OCI-LY7 (cell line): ENCODE measurements around the gene ZNF644. TPM values are rescaled to one million over a fixed set of nuclear protein-coding genes. Genes with fewer than 3 reads are reported as not detected.

Source experiments
- BruUV-seq: library from RNA; stranded (reverse); fragments of 400-500 nt; replicated peaks from 2 replicates; lab custom pipeline; 2021; lab: Mats Ljungman, UMichigan
- CTCF ChIA-PET: fragments of 300-600 bp; sonication (Branson Sonifier 250); formaldehyde crosslinking; loops from one replicate; lab custom pipeline; 2022; ENCODE audit warnings: antibody characterized with exemption; ENCODE audit not compliant: unreplicated experiment; lab: Charles Lee
- POLR2A ChIA-PET: fragments of 300-600 bp; sonication (Branson Sonifier 250); formaldehyde crosslinking; loops from one replicate; lab custom pipeline; 2022; ENCODE audit warnings: antibody characterized with exemption; lab: Charles Lee
- DNase-seq: peaks from one replicate; pipeline ENCODE4 v3.0.0-alpha.2; 2015; ENCODE audit warnings: low spot score
- H2AFZ ChIP-seq: fragments of 200-600 bp; sonication (generic), shearing (Covaris generic); 2 replicates; pipeline ENCODE4 v1.6.1; 2014; ENCODE audit warnings: mild to moderate bottlenecking, antibody characterized with exemption, low read length, moderate library complexity
- H3K27ac ChIP-seq: fragments of 200-600 bp; sonication (generic); 2 replicates; pipeline ENCODE4 v1.5.1; 2014; ENCODE audit warnings: mixed run types, low read depth, mild to moderate bottlenecking, moderate library complexity, low read length, inconsistent platforms; ENCODE audit not compliant: poor library complexity, severe bottlenecking
- H3K36me3 ChIP-seq: fragments of 200-600 bp; sonication (generic); 2 replicates; pipeline ENCODE4 v1.6.1; 2014; ENCODE audit warnings: mild to moderate bottlenecking, antibody characterized with exemption, low read length, moderate library complexity, mixed read lengths; ENCODE audit not compliant: insufficient read depth
- H3K4me1 ChIP-seq: fragments of 200-600 bp; sonication (generic); 2 replicates; pipeline ENCODE4 v1.5.1; 2014; ENCODE audit warnings: mild to moderate bottlenecking, low read length; ENCODE audit not compliant: insufficient read depth, poor library complexity, severe bottlenecking
- H3K4me2 ChIP-seq: fragments of 200-600 bp; sonication (generic); 2 replicates; pipeline ENCODE4 v1.6.1; 2014; ENCODE audit warnings: mild to moderate bottlenecking, low read length
- H3K4me3 ChIP-seq: fragments of 200-600 bp; sonication (generic); 2 replicates; pipeline ENCODE4 v1.5.1; 2014; ENCODE audit warnings: mild to moderate bottlenecking, low read depth, low read length; ENCODE audit not compliant: poor library complexity, severe bottlenecking
- H3K79me2 ChIP-seq: fragments of 200-600 bp; sonication (generic); 2 replicates; pipeline ENCODE4 v1.6.1; 2016; ENCODE audit warnings: low read depth, mild to moderate bottlenecking, low read length, moderate library complexity, mixed read lengths; ENCODE audit not compliant: insufficient read depth
- H3K9me2 ChIP-seq: fragments of 200-600 bp; sonication (generic); 2 replicates; pipeline ENCODE4 v1.6.1; 2016; ENCODE audit warnings: mild to moderate bottlenecking, low read length, mixed read lengths; ENCODE audit not compliant: insufficient read depth
- H3K9me3 ChIP-seq: fragments of 200-600 bp; sonication (generic); 2 replicates; pipeline ENCODE4 v1.6.1; 2014; ENCODE audit warnings: mild to moderate bottlenecking, mixed run types, low read length, mixed read lengths
- H4K20me1 ChIP-seq: fragments of 200-600 bp; sonication (generic); 2 replicates; pipeline ENCODE4 v1.6.1; 2014; ENCODE audit warnings: mild to moderate bottlenecking, antibody characterized with exemption, low read length, moderate library complexity, mixed read lengths; ENCODE audit not compliant: insufficient read depth
- EZH2phosphoT487 ChIP-seq: fragments of 200-600 bp; sonication (generic); IDR thresholded peaks from 2 replicates; pipeline ENCODE4 v1.6.1; 2018; ENCODE audit warnings: low read depth, borderline replicate concordance, mild to moderate bottlenecking, mixed run types, antibody characterized with exemption, low read length, moderate library complexity, mixed read lengths
- intact Hi-C: fragments of 100-400 bp; cut with micrococcal nuclease; formaldehyde crosslinking; loops from one replicate; pipeline ENCODE4 v1.10.0; 2022; ENCODE audit not compliant: unreplicated experiment
- total RNA-seq, 2 experiments: library from RNA; depleted of rRNA in 1 of 2; stranded (reverse); fragments of >200 nt in 1 of 2; shearing (Covaris generic) in 1 of 2; gene quantifications; 2 replicates each; pipeline ENCODE4 v1.2.3, GENCODE V29; 2014 to 2022
- TF ChIP-seq, protein P1 (sequence below): fragments of 200-600 bp; sonication (generic); conservative IDR thresholded peaks from 2 replicates; pipeline ENCODE4 v1.5.1; 2014; ENCODE audit warnings: mild to moderate bottlenecking, antibody characterized with exemption, low read length, moderate library complexity, mixed read lengths

Gene ZNF644
- total RNA-seq, 2 experiments from 2014 or later = 56.6 to 65.1 TPM

DNA sequence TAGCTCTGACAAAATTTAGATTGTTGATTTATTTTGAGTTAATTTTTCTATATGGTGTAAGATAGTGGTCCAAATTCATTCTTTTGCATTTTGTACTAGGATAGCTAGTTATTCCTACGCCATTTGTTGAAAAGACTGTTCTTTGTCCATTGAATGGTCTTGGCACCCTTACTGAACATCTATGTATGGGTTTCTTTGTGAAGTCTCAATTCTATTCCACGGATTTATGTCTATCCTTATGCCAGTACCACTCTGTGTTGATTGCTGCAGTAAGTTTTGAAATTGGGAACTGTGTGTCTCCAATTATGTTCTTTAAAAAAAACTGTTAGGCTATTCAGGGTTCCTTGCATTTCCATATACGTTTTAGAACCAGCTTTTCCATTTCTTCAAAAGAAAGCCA is 145.7 kb downstream of the ZNF644 start:
- BruUV-seq = no TSS peak
- intact Hi-C loops = no loop called here
- POLR2A ChIA-PET = no interaction called here

More for the DNA sequence above, 145.7 kb downstream of the ZNF644 start:
- Histone ChIP-seq H3K9me3 (peaks cover 22% of the 10 kb centered on the region), H4K20me1 (no peaks in the 10 kb centered on the region), H3K9me2 (no peaks in the 10 kb centered on the region), H3K27ac (no peak overlapping the region), H3K4me2 (no peak overlapping the region), H2AFZ (no peak overlapping the region), H3K36me3 (no peaks in the 10 kb centered on the region), H3K4me1 (no peaks in the 10 kb centered on the region), H3K79me2 (no peaks in the 10 kb centered on the region), H3K4me3 (no peak overlapping the region)
- CTCF ChIA-PET = no interaction called here
- no peak for TF ChIP-seq EZH2phosphoT487
- TF ChIP-seq, protein P1, sequence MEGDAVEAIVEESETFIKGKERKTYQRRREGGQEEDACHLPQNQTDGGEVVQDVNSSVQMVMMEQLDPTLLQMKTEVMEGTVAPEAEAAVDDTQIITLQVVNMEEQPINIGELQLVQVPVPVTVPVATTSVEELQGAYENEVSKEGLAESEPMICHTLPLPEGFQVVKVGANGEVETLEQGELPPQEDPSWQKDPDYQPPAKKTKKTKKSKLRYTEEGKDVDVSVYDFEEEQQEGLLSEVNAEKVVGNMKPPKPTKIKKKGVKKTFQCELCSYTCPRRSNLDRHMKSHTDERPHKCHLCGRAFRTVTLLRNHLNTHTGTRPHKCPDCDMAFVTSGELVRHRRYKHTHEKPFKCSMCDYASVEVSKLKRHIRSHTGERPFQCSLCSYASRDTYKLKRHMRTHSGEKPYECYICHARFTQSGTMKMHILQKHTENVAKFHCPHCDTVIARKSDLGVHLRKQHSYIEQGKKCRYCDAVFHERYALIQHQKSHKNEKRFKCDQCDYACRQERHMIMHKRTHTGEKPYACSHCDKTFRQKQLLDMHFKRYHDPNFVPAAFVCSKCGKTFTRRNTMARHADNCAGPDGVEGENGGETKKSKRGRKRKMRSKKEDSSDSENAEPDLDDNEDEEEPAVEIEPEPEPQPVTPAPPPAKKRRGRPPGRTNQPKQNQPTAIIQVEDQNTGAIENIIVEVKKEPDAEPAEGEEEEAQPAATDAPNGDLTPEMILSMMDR = no peak
- DNase-seq = no peak
